Spleen (tissue), 11 donors: ENCODE measurements around the gene ZDHHC3. TPM values are rescaled to one million over a fixed set of nuclear protein-coding genes. Genes with fewer than 3 reads are reported as not detected.

ENCODE experiments used
- DNase-seq: peaks from one replicate; pipeline ENCODE4 v3.0.0-alpha.2; 2020
- H3K27ac ChIP-seq, 8 donors: fragments of 200-600 bp; sonication (generic) in 7 of 8; 1 replicate in 4 of 8; 2 replicates in 4 of 8; pipeline versions ENCODE4 v1.5.0 to v1.8.0; 2016 to 2021; ENCODE audit warnings: inconsistent platforms in 4 of 8, mild to moderate bottlenecking in 4 of 8, moderate library complexity in 1 of 8
- H3K27me3 ChIP-seq, 7 donors: fragments of 200-600 bp; sonication (generic) in 6 of 7; replicated peaks in 1 of 7; 1 replicate in 4 of 7; 2 replicates in 3 of 7; pipeline versions ENCODE4 v1.5.0 to v1.8.0; 2016 to 2021; ENCODE audit warnings: inconsistent platforms in 3 of 7, mild to moderate bottlenecking in 1 of 7
- H3K36me3 ChIP-seq, 6 donors: fragments of 200-600 bp; sonication (generic) in 5 of 6; 1 replicate in 4 of 6; 2 replicates in 2 of 6; pipeline versions ENCODE4 v1.5.0 to v1.8.0; 2016 to 2021; ENCODE audit warnings: inconsistent platforms in 2 of 6
- H3K4me1 ChIP-seq, 6 donors: fragments of 200-600 bp; sonication (generic) in 5 of 6; 1 replicate in 3 of 6; 2 replicates in 3 of 6; pipeline versions ENCODE4 v1.5.0 to v1.8.0; 2016 to 2021; ENCODE audit warnings: inconsistent platforms in 3 of 6
- H3K4me3 ChIP-seq, 8 donors: fragments of 200-600 bp; sonication (generic) in 7 of 8; 1 replicate in 4 of 8; 2 replicates in 4 of 8; pipeline versions ENCODE4 v1.5.0 to v1.8.0; 2016 to 2021; ENCODE audit warnings: inconsistent platforms in 4 of 8, mild to moderate bottlenecking in 4 of 8, moderate library complexity in 2 of 8
- H3K9me3 ChIP-seq, 8 donors: fragments of 200-600 bp; sonication (generic) in 7 of 8; 1 replicate in 4 of 8; 2 replicates in 4 of 8; pipeline versions ENCODE4 v1.5.0 to v1.8.0; 2016 to 2021; ENCODE audit warnings: inconsistent platforms in 4 of 8
- POLR2A ChIP-seq, 3 donors: fragments of 450-650 bp; IDR thresholded peaks; one replicate each; pipeline ENCODE4 v1.5.1; 2017; ENCODE audit warnings: antibody characterized with exemption in 3 of 3, mild to moderate bottlenecking in 1 of 3
- POLR2AphosphoS5 ChIP-seq, 3 donors: sonication (generic); formaldehyde crosslinking; IDR thresholded peaks; one replicate each; pipeline ENCODE4 v1.5.1; 2017; ENCODE audit warnings: antibody characterized with exemption in 3 of 3
- WGBS, 5 donors: extraction: QIAGEN DNeasy Blood & Tissue Kit in 3 of 5; methylation state at CpG; one replicate each; pipeline versions ENCODE4 v1.1.5 to v1.1.7; 2013 to 2018; 5-methylcytosine and 5-hydroxymethylcytosine counted together
- intact Hi-C: fragments of 100-400 bp; cut with DNase I; formaldehyde crosslinking; loops from one replicate; pipeline ENCODE4 v1.15.0; 2023; ENCODE audit warnings: low total_unique reads
- polyA plus RNA-seq, 3 donors: library from polyadenylated mRNA; stranded (reverse); fragments of 200-250 nt; gene quantifications; one replicate each; pipeline ENCODE4 v1.2.1, GENCODE V29; 2013
- total RNA-seq, 7 donors: library from RNA; depleted of rRNA in 3 of 7; stranded (reverse); fragments of >200 nt in 3 of 7; fragmentation: NEBNext Ultra II Directional in 4 of 7; extraction: Animal tissue kit (Norgen Biotek cat#: 25700) in 4 of 7; gene quantifications; one replicate each; pipeline versions ENCODE4 v1.1.0 to v1.2.1, GENCODE V29; 2016 to 2021
- TF ChIP-seq, protein P1 (sequence below), 11 experiments: fragments of 200-600 bp in 7 of 11; fragments of 450-650 bp in 4 of 11; sonication (generic) in 4 of 11; IDR thresholded peaks in 8 of 11; conservative IDR thresholded peaks in 3 of 11; 1 replicate in 7 of 11; 2 replicates in 4 of 11; pipeline versions ENCODE4 v1.4.0 to v1.8.0; 2016 to 2021; ENCODE audit warnings: antibody characterized with exemption in 11 of 11, inconsistent platforms in 4 of 11, mild to moderate bottlenecking in 1 of 11
- donor health status: healthy with polysubstance abuse.
- donor health status: DM: no; HTN: no; CAD: no; lungs with moderate emphysema.
- donor health status: DM: no; HTN: no; CAD: no.
- donor health status: Bipolar disorder and iron deficiency.
- donor health status: healthy.
- donor health status: DM: no; HTN: no; CAD: no.
- donor health status: DM: yes; HTN: yes; CAD: no.

ZDHHC3 gene
- total and polyA plus RNA-seq, 10 donors, result 15.2 to 79.2 (median 65.5) TPM

DNA sequence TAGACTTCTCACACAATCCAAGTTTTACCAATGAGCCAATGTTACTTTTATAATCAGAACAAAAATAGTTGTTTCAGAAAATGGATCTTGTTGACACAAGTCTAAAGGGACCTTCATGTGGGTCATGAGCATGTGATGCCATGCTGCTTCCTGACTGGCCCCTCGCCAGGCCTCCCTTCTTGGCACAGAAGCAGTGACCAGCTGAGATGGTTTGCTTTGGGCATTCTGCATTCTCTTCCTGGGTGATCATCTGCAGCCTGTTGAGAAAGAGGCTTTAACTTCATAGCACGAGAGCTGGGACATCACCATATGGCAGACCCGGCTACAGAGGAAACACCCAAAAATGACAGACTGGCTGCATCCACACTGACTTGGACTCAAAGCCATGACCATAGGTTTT lies 55.9 kb downstream of the ZDHHC3 start:
- Histone ChIP-seq H3K36me3 (peaks cover 0 to 97% (median 31%) of the 10 kb centered on the region in 6 donors), H3K4me1 (no peaks in the 10 kb centered on the region), H3K27ac (no peak overlapping the region), H3K9me3 (no peaks in the 10 kb centered on the region), H3K27me3 (no peaks in the 10 kb centered on the region), H3K4me3 (no peak overlapping the region)
- WGBS, 5 donors, result 91 to 100% (median 94%) methylated on average over 3 of the region's 3 CpGs
- peak; percentile 20 for DNase-seq
- TF ChIP-seq, protein P1, sequence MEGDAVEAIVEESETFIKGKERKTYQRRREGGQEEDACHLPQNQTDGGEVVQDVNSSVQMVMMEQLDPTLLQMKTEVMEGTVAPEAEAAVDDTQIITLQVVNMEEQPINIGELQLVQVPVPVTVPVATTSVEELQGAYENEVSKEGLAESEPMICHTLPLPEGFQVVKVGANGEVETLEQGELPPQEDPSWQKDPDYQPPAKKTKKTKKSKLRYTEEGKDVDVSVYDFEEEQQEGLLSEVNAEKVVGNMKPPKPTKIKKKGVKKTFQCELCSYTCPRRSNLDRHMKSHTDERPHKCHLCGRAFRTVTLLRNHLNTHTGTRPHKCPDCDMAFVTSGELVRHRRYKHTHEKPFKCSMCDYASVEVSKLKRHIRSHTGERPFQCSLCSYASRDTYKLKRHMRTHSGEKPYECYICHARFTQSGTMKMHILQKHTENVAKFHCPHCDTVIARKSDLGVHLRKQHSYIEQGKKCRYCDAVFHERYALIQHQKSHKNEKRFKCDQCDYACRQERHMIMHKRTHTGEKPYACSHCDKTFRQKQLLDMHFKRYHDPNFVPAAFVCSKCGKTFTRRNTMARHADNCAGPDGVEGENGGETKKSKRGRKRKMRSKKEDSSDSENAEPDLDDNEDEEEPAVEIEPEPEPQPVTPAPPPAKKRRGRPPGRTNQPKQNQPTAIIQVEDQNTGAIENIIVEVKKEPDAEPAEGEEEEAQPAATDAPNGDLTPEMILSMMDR (IDR thresholded peaks at IDR 0.05 in 8 of 11, conservative IDR thresholded peaks at IDR 0.05 in 3 of 11), result no peak
- intact Hi-C loops, result no loop called here

DNA sequence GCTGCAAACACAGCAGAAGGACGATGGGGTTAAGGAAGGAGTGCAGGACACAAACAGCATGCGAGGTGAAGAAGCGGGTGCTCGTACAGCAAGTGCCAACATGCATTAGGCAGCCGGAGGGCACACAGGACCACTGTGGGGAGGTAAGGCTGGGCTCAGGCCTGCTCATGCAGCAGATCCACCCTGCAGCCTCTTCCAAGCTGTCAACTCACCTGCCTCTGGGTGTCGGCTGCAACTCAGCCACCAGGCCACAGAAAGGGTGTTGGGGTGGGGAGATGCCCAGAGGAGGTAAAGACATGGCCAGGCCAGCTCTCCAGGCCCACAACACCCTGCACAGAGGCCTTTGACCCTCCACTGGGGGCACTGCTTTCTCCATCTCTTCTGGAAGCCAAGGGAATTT lies 57.4 kb downstream of the ZDHHC3 start:
- no peaks in the 10 kb centered on the region for H3K9me3 ChIP-seq
- H3K36me3 ChIP-seq, result peaks cover 0 to 82% (median 31%) of the 10 kb centered on the region in 6 donors
- WGBS, 5 donors, result 87 to 98% (median 97%) methylated on average over 6 of the region's 6 CpGs
- TF ChIP-seq POLR2A (IDR thresholded peaks at IDR 0.05) (no peak), POLR2AphosphoS5 (IDR thresholded peaks at IDR 0.05) (peak in 1 of 3 donors; percentile 23)
- TF ChIP-seq, protein P1 (IDR thresholded peaks at IDR 0.05 in 8 of 11, conservative IDR thresholded peaks at IDR 0.05 in 3 of 11), result no peak
- DNase-seq, result peak; percentile 59
- no peak overlapping the region for H3K27ac ChIP-seq
- intact Hi-C loops, result no loop called here
- no peaks in the 10 kb centered on the region for H3K27me3 ChIP-seq
- peaks cover 0 to 4% (median 0%) of the 10 kb centered on the region in 6 donors for H3K4me1 ChIP-seq
- no peak overlapping the region for H3K4me3 ChIP-seq

DNA sequence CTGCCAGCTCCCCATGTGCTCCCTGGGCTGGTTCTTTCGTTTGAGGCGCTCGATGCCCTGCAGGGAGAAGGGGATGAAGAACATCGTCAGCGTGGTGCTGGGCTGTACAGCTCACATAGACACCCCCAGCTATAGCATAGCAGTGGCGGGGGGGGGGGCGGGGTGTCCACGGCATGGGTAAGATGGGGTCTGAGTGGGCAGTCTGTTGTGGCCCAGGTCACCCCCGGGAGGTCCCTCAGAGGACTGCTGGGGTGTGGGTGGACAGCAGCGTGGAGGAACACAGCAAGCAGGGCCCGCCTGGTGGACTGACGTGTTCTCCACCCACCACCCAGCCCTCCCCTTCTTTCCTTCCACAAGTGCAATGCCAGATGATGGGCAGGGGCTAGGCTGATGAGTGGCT lies 57.9 kb downstream of the ZDHHC3 start:
- WGBS, 5 donors, result 90 to 94% (median 90%) methylated on average over 9 to 12 of the region's 12 CpGs

DNA sequence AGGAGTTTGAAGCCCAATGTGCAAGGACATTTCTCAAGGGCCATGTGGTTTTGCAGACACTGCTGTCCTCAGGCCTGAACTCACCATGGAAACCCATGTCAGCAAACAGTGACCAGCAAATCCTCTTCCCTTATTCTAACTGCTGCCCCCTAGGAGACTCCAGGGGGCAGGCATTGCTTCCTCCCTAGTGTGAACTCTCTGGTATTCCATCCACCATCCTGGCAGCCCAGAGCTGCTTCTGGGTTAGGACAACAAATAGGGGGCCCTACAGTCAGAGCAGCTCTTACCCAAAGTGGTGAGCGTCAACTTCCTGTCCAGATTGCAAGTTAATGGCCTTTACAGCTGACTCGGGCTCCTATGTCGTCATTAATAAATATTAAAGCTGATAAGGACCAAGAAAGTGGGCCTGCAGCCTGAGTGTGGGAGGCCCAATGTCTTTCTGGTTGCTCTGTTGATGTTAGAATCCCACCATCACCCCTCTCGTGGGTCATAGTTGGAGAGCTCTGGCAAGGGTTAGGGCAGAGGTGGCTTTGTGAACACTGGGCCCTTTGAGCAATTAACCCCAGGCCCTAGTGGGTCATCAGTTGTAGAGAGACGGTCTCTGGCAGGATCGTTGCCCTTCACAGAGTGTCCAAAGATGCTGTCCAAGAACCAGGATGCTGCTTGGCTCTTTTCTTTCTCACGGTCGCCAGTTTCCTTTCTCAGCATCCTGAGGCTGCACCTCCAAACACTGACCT lies 60.1 kb downstream of the ZDHHC3 start:
- 68 to 82% (median 75%) methylated on average over 6 to 8 of the region's 8 CpGs for WGBS, 5 donors
- H3K27me3 ChIP-seq, result no peaks in the 10 kb centered on the region
- no peak overlapping the region for H3K27ac ChIP-seq
- no peaks in the 10 kb centered on the region for H3K9me3 ChIP-seq
- no peak overlapping the region for H3K4me3 ChIP-seq
- intact Hi-C loops, result loop anchor here (2.0 kb wide), 1 partner anchor 383 kb away; no protein-coding TSS in a partner anchor
- no peak for DNase-seq
- H3K36me3 ChIP-seq, result peaks cover 0 to 54% (median 12%) of the 10 kb centered on the region in 6 donors
- peaks cover 0 to 4% (median 0%) of the 10 kb centered on the region in 6 donors for H3K4me1 ChIP-seq
- no peak for TF ChIP-seq POLR2A (IDR thresholded peaks at IDR 0.05)
- TF ChIP-seq, protein P1 (IDR thresholded peaks at IDR 0.05 in 8 of 11, conservative IDR thresholded peaks at IDR 0.05 in 3 of 11), result no peak
- no peak for TF ChIP-seq POLR2AphosphoS5 (IDR thresholded peaks at IDR 0.05)

More for the DNA sequence above, 57.9 kb downstream of the ZDHHC3 start:
- H3K27ac ChIP-seq, result no peak overlapping the region
- no peak overlapping the region for H3K4me3 ChIP-seq
- peaks cover 0 to 4% (median 0%) of the 10 kb centered on the region in 6 donors for H3K4me1 ChIP-seq
- H3K27me3 ChIP-seq, result no peaks in the 10 kb centered on the region
- intact Hi-C loops, result no loop called here
- DNase-seq, result peak; percentile 41
- H3K9me3 ChIP-seq, result no peaks in the 10 kb centered on the region
- TF ChIP-seq POLR2A (IDR thresholded peaks at IDR 0.05), result no peak
- peak in 1 of 3 donors; percentile 7 for TF ChIP-seq POLR2AphosphoS5 (IDR thresholded peaks at IDR 0.05)
- peaks cover 0 to 77% (median 30%) of the 10 kb centered on the region in 6 donors for H3K36me3 ChIP-seq
